Stimulated activated CD8-positive, alpha-beta memory T cell treated with anti-CD3 and anti-CD28 coated beads, Interleukin-4, amount 100 ng/mL, for 4 hours (primary cell): ENCODE measurements around the gene DOP1B.
"Not testable (repeated sequence)": the region's sequence is repeated elsewhere in the genome, so short reads cannot be mapped to it uniquely, and the experiment has no call there.

ENCODE experiments used
- DNase-seq, 2 donors: peaks; one replicate each; pipeline ENCODE4 v3.0.0-alpha.2; 2020; ENCODE audit warnings: low read depth in 2 of 2, low spot score in 1 of 2

The DOP1B gene, protein sequence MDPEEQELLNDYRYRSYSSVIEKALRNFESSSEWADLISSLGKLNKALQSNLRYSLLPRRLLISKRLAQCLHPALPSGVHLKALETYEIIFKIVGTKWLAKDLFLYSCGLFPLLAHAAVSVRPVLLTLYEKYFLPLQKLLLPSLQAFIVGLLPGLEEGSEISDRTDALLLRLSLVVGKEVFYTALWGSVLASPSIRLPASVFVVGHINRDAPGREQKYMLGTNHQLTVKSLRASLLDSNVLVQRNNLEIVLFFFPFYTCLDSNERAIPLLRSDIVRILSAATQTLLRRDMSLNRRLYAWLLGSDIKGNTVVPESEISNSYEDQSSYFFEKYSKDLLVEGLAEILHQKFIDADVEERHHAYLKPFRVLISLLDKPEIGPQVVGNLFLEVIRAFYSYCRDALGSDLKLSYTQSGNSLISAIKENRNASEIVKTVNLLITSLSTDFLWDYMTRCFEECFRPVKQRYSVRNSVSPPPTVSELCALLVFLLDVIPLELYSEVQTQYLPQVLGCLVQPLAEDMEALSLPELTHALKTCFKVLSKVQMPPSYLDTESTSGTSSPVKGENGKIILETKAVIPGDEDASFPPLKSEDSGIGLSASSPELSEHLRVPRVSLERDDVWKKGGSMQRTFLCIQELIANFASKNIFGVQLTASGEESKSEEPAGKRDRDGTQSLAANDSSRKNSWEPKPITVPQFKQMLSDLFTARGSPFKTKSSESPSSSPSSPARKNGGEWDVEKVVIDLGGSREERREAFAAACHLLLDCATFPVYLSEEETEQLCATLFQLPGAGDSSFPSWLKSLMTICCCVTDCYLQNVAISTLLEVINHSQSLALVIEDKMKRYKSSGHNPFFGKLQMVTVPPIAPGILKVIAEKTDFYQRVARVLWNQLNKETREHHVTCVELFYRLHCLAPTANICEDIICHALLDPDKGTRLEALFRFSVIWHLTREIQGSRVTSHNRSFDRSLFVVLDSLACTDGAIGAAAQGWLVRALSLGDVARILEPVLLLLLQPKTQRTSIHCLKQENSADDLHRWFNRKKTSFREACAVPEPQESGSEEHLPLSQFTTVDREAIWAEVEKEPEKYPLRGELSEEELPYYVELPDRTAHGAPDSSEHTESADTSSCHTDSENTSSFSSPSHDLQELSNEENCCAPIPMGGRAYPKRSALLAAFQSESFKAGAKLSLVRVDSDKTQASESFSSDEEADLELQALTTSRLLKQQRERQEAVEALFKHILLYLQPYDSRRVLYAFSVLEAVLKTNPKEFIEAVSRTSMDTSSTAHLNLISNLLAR (N-terminal part only)

DNA sequence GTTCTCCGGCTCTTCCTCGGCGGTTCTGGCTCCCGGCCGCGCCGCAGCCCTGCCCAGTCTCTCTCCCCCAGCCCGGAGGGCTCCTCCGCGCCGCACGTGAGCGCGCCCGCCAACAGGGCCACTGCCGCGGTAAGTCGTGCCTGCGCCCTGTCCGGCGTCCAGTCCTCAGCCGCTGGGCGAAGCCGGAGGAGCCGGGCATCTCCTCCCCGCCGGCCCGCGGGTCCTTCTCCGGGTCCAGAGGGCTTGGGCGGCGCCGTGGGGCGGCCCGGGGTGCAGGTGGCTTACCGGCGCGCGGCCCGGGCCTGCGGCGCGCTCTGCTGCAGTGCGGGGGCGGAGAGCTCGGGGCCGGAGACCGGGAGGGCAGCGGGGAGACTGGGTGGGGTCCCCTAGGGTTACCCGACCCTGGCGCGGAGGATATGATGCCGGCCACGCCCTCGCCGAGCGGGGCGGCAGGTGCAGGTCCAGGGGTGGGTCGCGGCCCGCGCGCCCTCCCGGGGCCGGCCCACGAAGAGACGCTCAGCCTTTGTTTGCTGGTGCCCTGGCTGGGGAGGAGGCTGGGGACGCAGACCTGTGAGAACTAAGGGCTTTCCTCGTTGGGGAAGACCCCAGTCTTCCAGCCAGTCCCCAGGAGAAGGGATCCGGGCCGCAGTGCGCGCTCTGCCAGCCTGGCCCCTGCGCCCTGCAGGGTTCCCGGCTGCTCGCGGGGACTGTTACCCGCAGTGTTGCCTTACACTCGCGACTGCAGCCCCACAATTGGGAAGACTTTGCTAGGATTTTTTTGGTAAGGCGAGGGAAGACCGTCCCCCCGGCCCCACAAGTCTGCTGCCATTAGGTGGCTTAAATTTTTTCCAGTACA, at the start of gene DOP1B:
Gene DOP1B, plus strand, starts transcription at position 10 of the 856 bp plus-strand sequence. CDS start 7,910 bp downstream, outside the sequence.
- no peak for DNase-seq

DNA sequence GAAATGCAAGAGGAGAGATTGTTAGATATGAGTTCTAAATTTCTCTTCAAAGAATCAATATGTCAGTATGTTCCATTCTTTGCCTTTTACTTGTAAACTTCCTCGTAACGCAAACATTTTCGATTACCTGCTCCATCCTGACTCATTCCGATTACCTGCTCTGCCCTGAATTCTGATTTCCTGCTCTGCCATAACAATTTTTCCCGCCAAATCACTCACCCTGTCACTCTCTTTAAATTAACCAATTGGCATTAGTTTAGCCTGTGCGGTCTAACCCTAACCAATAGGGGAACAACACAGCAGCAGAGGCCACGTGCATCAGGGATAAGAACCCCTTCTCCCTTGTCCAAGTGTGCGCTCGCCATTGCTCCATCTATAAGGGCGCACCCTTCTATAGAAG, 46.8 kb upstream of the DOP1B start:
- DNase-seq: no peak

DNA sequence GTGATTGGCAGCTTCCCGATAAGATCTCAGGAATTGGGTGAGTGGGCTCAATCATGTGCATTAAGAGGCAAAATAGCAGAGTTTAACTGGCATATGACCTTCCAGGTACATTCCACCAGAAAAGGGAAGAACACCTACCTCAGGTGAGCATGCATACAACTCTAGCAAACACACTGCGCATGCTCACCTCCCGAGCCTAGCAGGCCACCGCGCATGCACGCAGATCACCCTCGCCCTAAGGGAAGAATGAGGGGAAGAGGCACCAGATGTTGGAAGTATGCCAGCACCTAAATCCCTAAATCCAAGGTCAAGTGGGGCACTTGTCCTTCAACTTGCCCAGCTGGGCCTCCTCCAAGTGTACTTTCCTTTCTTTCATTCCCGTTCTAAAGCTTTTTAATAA, 45.4 kb upstream of the DOP1B start:
- no peak for DNase-seq

DNA sequence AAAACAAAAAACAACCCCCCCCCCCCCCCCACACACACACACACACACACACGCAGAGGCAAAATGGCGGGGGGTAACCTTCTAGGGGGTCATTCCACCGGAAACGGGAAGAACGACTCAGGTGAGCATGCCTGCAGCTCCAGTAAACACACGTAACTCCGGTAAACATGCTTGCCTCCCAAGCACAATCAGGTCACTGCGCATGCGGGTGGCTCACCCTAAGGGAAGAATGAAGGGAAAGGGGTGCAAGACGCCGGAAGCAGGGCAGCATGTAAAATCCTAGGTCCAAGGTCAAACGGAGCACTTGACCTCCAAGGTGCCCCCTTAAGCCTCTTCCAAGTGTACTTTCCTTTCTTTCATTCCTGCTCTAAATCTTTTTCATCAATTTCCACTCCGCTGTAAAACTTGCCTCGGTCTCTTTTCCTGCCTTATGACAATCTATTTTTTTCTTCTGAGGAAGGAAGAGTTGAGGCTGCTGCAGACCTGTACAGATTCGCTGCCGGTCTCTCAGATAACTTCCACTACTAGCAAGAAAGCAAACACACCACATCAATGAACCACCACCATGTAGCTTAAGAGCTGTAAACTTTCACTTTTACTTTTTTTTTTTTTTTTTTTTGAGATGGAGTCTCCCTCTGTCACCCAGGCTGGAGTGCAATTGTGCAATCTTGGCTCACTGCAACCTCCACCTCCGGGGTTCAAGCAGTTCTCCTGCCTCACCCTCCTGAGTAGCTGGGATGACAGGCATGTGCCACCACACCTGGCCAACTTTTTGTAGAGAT, 42.8 kb upstream of the DOP1B start:
- no peak for DNase-seq

DNA sequence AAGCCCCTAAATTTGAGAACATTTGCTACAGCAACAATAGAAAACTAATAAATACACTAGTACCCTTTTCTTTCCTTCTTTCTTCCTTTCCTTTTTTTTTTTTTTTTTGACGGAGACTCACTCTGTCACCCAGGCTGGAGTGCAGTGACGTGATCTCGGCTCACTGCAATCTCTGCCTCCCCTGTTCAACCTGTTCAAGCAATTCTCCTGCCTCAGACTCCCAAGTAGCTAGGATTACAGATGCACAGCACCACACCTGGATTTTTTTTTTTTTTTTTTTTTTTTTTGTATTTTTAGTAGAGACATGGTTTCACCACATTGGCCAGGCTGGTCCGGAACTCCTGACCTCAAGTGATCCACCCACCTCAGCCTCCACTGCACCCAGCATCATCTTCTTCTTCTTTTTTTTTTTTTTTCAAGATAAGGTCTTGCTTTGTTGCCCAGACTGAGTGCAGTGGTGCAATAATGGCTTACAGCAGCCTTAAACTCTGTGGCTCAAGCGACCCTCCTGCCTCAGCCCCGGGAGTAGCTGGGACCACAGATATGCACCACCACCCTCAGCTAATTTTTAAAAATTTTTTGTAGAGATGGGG, 41.4 kb upstream of the DOP1B start:
- no peak for DNase-seq

DNA sequence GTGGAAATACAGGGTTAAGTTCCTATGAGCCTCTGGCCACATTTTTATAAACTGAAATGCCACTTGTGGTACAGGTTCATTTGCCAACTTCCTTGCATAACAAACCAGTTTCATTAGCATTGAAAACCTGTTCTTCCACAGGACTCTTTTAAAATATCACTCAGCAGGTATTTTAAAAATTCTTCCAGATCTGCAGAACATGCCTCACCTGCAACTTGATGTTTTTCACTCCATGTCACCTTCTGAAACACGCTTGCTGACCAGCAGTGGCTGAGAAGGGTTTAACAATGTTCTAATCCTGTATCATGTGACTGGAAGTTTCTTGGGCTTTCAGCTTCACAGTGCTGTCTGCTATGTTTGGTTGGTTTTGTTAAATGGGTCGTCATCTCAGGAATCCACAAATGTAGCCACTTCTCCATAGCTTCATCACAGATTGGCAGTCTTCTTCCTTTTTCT, 39.3 kb upstream of the DOP1B start:
- DNase-seq: no peak

DNA sequence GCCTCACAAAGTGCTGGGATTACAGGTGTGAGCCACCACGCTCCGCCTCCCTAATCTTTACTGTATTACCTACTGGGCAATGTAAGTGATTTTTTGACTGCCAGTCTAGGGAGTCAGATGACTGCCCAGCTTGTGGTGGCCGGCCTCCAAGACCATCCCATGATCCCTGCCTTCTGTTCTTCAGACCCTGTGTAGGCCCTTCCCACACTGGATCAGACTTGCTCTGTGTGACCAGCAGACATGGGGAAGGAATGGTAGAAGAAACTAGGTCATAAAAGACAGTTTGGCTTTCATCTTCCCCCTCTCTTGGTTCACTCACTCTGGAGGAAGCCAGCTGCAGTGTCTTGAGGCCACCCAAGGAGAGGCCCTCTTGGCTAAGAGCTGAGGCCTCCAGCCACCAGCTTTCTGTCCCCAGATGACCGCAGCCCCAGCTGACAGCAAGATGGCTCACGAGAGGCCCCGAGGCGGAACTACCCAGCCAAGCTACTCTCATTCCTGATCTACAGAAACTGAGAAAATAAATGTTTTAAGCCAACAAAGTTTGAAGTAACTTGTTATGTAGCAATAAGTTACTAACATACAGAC, 36.2 kb upstream of the DOP1B start:
- no peak for DNase-seq

DNA sequence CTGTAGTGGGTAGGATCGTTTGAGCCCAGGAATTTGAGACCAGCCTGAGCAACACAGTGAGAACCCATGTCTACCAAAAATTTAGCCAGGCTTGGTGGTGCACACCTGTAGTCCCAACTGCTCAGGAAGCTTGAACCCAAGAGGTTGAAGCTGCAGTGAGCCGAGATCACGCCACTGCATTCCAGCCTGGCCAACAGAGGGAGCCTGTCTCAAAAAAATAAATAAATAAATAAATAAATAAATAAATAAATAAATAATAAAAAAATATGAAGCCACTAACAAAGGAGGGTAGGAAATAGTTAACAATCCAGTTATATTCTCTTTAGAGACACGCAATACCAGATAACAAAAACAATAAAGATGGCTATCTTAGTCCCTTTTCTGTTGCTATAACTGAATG, 33.6 kb upstream of the DOP1B start:
- no peak for DNase-seq

DNA sequence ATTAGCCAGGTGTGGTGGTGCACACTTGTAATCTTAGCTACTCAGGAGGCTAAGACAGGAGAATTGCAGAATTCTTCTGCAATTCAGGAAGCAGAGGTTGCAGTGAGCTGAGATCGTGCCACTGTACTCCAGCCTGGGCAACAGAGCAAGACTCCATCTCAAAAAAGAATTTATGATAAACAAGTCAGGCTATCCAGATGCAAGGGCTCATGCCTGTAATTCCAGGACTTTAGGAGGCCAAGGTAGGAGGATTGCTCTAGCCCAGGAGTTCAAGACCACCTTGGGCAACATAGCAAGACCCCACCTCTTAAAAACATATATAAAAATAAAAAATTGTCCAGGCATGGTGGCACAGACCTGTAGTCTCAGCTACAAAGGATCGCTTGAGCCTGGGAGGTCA, 32.2 kb upstream of the DOP1B start:
- DNase-seq: no peak

DNA sequence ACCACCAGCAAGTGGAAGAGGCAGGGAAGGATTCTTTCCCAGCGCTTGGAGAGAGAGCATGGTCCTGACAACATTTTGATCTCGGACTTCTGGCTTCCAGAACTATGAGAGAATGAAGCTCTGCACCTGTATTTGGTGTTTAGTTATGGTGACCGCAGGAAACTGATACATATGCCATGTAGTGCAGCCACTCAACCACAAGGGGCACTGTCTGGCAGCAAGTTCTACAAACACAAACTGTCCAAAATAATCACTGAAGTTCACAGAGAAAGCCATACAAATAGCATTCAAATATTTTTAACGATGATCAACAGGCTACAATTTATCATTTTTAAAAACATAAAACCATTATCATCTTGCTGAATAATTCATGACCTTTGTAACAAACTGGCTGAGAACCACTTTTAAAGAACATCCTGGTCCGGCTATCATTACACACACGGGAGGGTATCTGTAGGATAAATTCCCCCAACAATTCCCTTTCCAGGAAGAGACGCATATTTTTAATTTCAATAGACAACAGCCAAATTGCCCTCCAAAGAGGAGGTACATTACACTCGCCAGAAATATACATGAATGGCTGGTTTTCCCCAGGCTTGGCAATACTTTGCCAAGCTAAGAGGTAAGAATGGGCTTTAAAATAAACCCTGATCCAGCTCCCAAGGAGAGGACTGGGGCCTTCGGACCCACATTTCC, 31.0 kb upstream of the DOP1B start:
- DNase-seq: no peak

DNA sequence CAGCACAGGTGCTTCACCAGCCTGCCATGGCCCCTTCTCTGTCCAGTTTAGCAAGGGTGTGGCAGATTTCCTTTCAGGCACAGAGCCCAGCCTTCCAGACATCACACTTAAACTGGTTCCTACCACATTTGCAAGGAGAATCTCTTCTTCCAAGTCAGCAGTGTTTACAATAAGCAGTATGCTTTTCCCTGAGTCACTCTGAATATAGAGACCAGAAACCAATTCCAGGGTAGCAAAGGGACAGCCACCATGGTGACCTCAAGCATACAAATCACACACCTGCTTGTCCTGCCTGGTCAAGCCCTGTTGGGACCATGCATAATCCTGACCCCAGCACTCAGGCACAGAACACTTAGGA, 30.4 kb upstream of the DOP1B start:
- no peak for DNase-seq

DNA sequence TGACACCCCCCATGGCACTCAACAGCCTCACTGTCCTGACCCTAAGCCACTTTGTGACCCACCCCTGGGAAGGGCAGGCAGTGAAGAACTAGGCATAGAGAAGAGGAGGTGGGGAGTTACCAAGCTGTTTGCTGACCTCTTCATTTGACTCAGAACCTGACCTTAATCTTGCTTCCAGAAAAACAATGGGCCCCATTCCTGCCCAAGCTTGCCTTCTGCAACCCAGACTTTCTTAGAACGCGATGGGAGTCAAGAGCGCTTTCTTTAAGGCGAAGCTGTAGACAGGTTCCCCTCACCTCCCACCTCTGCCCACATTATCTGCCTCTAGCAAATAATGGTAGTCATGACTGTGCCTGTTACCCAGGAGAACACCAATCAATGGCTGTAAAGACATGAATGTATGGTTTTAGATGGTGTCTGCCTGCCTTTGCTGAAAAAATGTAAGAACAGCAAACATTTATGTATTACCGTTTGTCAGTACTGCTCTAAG, 30.0 kb upstream of the DOP1B start:
- no peak for DNase-seq

DNA sequence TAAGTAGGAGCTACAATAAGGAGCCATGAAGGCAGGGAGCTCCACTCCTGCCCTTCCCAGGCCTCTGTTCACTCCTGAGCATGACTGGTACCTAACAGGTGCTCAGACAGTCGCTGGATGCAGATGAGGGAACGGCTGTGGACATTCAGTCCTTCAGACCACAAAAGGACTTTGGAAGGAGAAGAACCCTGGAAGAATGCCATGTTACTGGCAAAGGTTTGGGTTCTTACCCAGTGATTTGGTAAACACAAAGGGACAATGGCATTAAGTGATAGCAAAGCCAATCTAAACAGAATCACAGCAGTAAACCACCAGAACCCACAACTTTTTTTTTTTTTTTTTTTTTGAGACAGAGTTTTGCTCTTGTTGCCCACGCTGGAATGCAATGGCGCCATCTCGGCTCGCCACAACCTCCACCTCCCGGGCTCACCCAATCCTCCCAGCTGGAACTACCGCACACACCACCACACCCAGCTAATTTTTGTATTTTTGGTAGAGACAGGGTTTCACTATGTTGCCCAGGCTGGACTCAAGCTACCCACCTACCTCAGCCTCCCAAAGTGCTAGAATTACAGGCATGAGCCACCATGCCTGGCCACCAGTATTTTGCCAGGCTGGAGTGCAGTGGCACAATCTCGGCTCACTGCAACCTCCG, 29.2 kb upstream of the DOP1B start:
- DNase-seq: no peak

DNA sequence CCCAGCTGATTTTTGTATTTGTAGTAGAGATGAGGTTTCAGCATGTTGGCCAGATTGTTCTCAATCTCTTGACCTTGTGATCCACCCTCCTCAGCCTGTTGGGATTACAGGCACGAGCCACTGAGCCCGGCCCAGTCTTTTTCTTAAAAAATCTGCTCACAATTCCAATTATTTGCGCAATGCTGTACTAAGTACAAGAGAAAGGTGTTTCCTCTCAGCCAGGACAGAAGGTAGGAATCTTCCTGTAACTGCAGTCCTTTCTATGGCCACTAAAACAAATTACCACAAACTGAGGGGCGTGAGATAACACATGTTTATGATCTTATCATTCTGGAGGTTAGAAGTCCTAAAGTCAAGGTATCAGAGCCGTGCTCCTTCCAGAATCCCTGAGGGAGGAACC, 28.6 kb upstream of the DOP1B start:
- no peak for DNase-seq

DNA sequence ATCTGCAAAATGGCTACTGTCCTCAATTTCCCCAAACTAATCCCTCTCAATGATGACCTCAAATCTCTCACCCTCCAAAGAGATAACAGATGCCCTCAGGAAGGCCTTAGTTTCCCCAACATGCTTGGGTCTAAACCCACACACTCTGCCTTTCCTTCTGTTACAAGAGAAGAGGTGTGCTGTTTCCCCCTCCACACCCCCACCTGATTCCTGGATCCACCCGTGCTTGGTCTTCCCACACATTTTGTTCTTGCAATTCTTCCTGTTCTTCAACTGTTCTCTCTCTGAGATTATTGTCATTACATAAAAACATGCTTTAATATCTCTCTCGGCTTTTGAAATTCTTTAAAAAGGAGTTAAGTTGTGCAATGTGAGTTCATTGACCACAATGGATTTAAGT, 27.4 kb upstream of the DOP1B start:
- DNase-seq: no peak

DNA sequence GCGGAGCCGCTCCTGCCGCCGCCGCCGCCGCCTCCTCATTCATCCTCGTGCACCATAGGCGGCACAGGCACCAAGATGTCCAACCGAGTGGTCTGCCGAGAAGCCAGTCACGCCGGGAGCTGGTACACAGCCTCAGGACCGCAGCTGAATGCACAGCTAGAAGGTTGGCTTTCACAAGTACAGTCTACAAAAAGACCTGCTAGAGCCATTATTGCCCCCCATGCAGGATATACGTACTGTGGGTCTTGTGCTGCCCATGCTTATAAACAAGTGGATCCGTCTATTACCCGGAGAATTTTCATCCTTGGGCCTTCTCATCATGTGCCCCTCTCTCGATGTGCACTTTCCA, 26.2 kb upstream of the DOP1B start:
- DNase-seq: not testable (repeated sequence)

DNA sequence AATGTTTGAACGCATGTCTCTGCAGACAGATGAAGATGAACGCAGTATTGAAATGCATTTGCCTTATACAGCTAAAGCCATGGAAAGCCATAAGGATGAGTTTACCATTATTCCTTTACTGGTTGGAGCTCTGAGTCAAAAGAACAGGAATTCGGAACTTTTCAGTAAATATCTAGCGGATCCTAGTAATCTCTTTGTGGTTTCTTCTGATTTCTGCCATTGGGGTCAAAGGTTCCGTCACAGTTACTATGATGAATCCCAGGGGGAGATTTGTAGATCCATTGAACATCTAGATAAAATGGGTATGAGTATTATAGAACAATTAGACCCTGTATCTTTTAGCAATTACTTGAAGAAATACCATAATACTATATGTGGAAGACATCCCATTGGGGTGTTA, 25.8 kb upstream of the DOP1B start:
- not testable (repeated sequence) for DNase-seq

DNA sequence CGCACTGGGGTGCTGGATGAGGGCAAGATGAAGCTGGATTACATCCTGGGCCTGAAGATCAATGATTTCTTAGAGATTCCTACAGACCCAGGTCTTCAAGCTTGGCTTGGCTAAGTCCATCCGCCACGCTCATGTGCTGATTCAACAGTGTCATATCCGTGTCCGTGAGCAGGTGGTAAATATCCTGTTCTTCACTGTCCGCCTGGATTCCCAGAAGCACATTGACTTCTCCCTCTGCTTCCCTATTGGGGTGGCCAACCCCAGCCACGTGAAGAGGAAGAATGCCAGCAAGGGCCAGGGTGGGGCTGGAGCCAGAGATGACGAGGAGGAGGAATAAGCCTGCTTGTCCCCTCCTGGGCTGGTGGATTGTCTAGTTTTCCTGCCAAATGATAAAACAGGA, 23.9 kb upstream of the DOP1B start:
- no peak for DNase-seq
